ENCODE measurements around the gene PSD4.
A peak's percentile ranks its signal among the peaks of the same experiment; 100 is the strongest.

Gene PSD4

DNA sequence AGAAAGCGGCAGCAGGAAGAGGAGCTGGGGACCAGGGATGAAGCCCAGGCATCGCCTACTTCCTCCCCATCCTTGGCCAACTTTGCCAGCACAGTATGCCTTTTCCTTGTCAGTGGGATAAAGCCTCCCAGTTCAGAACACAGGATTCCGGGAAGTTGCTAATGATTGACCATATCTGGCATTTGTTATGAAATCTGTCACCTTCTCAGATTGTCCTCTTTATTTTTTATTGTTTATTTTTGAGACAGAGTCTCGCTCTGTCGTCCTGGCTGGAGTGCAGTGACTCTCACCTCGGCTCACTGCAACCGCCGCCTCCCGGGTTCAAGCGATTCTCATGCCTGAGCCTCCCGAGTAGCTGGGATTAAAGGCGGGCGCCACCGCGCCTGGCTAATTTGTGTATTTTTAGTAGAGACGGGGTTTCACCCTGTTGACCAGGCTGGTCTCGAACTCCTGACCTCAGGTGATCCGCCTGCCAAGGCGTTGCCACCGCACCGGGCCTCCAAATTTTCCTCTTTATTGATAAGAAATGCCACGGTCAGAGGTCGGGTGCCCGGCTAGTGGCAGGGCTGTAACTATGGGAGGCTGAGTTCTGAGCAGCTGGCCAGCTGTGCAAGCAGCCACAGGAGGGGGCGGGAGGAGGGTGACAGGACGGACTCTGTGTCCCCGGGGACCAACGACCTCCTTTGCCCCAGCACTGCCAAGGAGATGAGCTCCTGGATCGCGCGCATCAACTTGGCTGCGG, 24.4 kb downstream of the PSD4 start:
- TF ChIP-seq, protein P1, sequence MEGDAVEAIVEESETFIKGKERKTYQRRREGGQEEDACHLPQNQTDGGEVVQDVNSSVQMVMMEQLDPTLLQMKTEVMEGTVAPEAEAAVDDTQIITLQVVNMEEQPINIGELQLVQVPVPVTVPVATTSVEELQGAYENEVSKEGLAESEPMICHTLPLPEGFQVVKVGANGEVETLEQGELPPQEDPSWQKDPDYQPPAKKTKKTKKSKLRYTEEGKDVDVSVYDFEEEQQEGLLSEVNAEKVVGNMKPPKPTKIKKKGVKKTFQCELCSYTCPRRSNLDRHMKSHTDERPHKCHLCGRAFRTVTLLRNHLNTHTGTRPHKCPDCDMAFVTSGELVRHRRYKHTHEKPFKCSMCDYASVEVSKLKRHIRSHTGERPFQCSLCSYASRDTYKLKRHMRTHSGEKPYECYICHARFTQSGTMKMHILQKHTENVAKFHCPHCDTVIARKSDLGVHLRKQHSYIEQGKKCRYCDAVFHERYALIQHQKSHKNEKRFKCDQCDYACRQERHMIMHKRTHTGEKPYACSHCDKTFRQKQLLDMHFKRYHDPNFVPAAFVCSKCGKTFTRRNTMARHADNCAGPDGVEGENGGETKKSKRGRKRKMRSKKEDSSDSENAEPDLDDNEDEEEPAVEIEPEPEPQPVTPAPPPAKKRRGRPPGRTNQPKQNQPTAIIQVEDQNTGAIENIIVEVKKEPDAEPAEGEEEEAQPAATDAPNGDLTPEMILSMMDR (IDR thresholded peaks at IDR 0.05; ENCODE audit: low read depth, low read length): no peak

DNA sequence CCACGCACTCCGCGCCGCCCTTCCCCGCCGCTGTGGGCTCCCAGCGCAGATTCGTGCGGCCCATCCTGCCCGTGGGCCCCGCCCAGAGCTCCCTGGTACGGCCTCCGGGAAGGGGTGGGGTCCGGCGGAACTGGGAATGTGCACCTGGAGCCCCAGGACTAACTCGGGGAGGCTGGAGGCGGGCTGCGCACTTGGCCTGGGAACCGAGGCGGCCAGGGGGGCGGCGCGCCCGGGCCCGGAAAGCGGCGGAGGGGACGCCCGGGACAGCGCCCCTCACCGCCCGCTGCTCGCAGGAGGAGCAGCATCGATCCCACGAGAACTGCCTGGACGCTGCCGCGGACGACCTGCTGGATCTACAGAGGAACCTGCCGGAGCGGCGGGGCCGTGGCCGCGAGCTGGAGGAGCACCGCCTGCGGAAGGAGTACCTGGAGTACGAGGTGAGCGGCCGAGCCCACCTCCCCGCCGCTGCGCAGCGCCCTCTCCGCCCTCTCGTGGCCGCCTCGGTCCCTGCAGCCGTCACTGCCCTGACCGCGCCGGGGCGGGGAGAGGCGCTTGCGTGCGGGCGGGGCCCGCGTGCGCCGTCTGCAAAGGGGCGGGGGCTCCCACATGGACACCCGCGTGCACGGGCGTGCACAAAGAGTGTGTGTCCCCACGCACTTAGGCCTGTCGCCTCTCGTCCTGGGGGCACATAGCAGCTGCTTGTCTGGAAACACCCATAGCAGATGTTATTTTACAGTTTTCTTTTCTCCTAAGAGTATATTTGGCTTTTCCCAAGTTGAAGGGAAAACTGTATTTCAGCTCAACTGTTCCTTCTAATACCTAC, 25.2 kb downstream of the PSD4 start:
- TF ChIP-seq, protein P1 (IDR thresholded peaks at IDR 0.05; ENCODE audit: low read depth, low read length): peak; percentile 73
- peak overlapping the region; percentile 70 for H3K4me3 ChIP-seq (ENCODE audit: low read depth, low read length)

More for the DNA sequence above, 24.4 kb downstream of the PSD4 start:
- peak overlapping the region; percentile 70 for H3K4me3 ChIP-seq (ENCODE audit: low read depth, low read length)

DNA sequence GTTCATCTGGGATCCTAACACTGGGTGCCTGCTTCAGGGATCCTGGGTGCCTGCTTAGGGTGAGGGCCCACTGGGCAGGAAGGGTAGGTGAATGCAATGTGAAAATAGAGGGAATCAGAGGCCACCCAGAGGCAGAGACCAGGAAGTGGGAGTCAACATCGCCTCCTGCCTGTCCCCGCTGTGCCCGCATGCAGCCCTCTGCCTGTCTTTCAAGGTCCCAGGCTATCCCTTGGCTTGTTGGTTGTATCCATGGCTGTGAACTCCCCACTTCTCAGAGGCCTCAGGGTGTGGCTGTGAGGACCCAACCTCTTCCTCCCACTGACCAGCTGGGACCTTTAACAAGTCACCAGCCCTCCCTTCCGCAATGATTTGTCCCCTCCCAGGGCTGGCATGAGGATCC, 26.5 kb downstream of the PSD4 start:
- no peak overlapping the region for H3K4me3 ChIP-seq (ENCODE audit: low read depth, low read length)

DNA sequence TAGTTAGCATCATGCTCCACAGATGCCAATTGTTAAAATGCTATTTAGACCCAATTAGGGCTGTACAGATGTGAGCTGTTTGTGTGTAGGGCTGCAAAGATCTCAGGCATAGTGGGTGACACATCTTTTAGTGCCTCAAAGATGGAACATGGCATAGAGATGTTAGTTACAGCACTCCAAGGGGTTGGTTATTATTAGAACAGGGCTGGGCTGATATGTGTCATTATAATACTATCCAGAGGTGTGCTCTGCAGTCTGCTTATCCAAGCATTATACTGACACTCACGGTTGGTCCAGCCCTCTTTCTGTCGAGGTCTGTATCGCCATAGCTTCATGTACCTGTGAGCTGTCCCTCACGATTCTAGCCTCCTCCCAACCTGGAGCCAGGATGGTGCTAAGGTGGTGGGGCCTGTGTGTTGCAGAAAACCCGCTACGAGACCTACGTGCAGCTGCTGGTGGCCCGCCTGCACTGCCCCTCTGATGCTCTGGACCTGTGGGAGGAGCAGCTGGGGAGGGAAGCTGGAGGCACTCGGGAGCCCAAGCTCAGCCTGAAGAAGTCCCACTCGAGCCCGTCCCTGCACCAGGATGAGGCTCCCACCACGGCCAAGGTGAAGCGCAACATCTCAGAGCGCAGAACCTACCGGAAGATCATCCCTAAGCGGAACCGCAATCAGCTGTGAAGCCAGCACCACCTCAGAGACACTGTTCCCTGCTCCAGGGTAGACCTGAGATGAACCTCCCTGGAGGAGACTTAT, 27.1 kb downstream of the PSD4 start:
- TF ChIP-seq, protein P1 (IDR thresholded peaks at IDR 0.05; ENCODE audit: low read depth, low read length): no peak
- no peak overlapping the region for H3K4me3 ChIP-seq (ENCODE audit: low read depth, low read length)

More for the DNA sequence above, 26.5 kb downstream of the PSD4 start:
- TF ChIP-seq, protein P1 (IDR thresholded peaks at IDR 0.05; ENCODE audit: low read depth, low read length): no peak

DNA sequence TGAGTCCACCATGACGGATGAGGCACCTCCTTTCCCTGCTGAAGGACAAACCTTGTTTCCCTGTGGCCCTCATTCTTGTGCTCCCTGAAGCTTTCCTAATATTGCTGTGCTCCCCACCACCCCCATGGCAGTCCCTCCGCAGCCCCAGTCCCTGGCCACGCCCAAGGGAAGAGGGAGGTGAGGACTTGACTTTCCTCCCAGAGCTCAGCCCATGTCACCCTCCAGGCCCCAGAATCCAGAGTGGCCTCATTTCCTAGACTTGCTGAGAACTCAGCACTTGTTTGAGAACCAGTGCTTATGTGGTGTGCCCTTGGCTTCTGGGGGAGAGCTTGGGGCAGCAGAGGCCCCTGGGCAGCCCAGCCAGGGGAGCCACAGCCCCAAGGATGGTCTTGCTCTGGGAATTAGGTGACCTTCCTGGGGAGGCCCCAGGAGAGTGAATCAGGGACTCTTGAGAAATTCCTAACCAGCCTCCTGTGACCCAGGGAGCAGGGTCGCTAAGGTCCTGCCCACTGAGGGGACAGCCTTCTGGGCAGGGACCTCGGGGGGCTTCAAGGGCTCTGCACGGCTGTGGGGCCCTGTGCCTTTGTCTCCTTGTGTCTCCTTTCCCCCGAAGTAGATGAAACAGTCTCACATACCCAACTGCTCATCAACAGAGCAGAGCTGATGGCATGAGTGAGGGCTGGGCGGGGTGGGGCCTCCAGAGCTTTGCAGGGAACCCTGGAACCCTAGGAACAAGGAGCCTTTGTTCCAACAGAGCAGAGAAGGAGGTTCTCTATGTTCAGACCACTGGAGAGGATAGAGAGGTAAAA, 27.9 kb downstream of the PSD4 start:
- TF ChIP-seq, protein P1 (IDR thresholded peaks at IDR 0.05; ENCODE audit: low read depth, low read length): no peak

DNA sequence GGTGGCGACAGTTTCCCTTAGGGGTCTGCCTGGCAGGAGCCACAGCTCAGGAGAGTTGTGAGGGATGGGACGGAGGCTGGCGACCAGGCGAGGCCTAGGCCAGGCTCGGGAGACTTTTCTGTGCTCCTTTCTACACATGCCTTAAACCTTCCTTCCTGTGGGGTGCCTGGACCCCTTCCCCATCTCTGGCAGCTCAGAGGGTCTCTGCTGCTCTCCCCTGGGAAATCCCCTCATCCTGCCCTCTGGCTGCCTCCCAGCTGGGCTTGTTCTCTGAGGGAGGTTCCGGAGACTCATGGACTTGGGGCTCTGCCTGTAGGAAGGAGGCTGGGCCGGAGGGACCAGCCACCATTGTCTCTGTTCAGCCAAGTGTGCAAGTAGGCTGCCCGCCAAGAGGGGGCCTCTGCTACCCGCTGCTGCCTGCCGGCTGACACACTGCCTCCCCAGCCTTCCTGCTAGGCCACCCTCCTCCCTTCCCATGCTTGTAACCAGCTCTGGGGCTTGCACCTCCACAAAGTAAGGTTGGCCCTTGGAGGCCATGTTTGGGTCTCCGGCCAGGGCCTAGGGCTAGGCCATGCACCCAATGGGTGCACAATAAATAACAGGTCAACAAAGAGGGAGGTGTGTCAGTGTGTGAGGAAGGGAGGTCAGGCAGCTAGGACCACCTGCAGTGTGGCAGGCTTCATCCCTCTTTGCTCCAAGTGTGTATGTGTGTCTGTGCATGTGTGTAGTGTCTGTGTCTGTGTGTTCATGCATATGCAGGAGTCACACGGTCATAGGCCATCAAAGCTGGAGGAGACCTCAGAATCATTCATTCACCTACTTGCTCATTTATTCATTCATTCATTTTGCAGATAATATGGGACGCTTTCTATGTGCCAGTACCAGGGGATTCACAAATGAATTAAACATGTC, 28.8 kb downstream of the PSD4 start:
- TF ChIP-seq, protein P1 (IDR thresholded peaks at IDR 0.05; ENCODE audit: low read depth, low read length): no peak

More for the DNA sequence above, 27.9 kb downstream of the PSD4 start:
- H3K4me3 ChIP-seq (ENCODE audit: low read depth, low read length): no peak overlapping the region

More for the DNA sequence above, 28.8 kb downstream of the PSD4 start:
- no peak overlapping the region for H3K4me3 ChIP-seq (ENCODE audit: low read depth, low read length)
